NCI-H2227 (cell line): ENCODE results near the gene TRAF4.
A peak's percentile ranks its signal among the peaks of the same experiment; 100 is the strongest.

Experiments used
- DNase-seq: peaks from one replicate; lab custom pipeline; 2025; ENCODE audit not compliant: unreplicated experiment; lab: John Stamatoyannopoulos, UW

TRAF4 gene, protein sequence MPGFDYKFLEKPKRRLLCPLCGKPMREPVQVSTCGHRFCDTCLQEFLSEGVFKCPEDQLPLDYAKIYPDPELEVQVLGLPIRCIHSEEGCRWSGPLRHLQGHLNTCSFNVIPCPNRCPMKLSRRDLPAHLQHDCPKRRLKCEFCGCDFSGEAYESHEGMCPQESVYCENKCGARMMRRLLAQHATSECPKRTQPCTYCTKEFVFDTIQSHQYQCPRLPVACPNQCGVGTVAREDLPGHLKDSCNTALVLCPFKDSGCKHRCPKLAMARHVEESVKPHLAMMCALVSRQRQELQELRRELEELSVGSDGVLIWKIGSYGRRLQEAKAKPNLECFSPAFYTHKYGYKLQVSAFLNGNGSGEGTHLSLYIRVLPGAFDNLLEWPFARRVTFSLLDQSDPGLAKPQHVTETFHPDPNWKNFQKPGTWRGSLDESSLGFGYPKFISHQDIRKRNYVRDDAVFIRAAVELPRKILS

GRCh38 chr17:28743243-28744103, at the start of gene TRAF4:
TSS of gene TRAF4 (plus strand) at chr17:28744011. CDS start at chr17:28744113, 102 bp downstream.
- DNase-seq = peak; percentile 87

- no peak for DNase-seq
These were observed 45.4 kb upstream of the TRAF4 start for GRCh38 chr17:28698253-28698941.

- DNase-seq = no peak
These were observed 43.5 kb upstream of the TRAF4 start for GRCh38 chr17:28700278-28700677.

DNA sequence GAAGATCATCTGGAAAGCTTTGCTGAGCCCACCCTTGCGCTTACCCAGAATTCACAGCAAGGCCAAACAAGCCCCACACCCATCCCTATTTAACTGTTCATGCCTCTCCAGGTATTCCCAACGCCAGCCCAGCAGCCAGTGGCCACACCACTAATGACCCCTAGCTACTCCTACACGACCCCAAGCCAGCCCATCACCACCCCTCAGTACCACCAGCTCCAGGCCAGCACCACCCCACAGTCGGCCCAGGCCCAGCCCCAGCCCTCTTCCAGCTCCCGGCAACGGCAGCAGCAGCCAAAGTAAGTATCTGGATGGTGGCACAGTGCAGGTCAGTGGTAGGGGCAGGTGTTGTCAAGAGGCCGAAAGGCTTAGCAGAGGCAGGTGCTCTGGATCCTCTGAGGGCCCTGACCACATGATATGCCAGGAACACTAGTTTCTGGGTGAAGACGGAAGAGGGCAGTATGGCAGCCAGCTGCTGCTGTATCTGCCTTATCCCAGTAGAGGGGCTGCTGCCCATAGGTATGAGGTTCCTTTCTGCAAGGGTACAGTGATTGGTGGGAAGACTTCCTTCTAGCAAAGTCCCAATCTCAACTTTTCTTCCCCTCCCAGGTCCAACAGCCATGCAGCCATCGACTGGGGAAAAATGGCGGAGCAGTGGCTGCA, 42.9 kb upstream of the TRAF4 start:
- no peak for DNase-seq

DNA sequence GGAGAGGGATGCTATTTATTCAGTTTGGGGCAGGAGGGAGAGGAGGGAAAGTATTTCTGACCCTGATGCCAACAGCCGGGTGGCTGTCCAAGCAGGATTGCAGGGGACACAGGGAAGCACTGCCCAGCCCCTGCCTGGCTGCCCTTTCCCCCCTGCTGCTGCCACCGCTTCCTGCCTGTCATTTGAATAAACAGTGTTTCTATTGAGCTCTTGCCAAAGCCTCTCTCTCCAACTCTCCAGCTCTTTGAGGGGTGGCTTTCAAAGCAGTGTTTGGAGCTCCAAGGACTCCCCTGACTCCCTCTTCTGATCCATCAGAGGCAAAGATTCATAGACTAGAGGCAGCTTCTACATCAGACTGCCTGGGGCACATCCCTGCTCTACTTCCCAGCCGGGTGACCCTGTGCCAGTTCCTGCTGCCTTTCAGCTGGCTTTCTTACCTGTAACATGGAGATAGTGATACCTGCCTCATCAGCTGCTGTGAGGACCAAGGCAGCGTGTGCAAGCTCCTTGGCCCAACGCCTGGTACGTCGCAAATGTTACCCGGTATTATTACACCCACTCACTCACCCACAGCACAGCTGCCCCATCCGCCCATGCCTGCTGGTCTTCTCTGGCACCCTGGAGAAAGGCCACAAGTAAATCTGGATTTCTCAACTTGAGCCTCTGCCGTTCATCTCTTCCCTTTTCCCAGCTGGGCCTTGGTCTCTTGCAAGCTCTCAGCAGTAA, 41.6 kb upstream of the TRAF4 start:
- no peak for DNase-seq

GRCh38 chr17:28702752-28703150, 41.1 kb upstream of the TRAF4 start:
- no peak for DNase-seq

- DNase-seq = no peak
These were observed 40.1 kb upstream of the TRAF4 start for GRCh38 chr17:28703552-28704218.

- no peak for DNase-seq
These were observed 39.5 kb upstream of the TRAF4 start for GRCh38 chr17:28704219-28704858.

DNA sequence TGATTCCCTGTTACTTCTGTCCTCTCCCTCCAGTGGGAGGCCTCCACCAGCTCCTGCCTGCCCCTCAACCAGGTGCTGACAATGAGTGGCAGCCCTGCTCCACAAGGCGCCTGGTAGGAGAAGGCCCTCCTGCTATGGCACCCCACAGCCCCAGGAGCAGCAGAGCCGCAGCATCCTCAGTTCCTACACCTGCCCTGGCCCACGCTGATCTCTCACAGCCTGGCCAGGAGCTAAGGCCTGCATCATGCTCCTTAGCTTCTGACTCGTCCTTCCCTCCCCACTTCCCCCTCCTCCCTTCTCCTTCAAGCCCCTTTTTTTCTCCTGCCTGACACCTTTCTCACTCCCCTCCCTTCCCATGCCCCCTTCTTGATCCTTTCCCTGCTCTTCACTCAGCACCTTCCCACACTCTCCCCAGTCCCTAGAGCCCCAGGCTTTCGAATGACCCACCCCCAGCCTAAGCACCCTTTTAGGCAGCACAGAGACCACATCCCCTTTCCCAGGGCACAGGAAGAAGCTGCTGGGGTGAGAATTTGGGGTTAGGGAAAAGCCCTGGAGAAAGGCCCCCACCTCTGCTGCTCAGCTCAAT, 38.6 kb upstream of the TRAF4 start:
- DNase-seq = no peak

DNA sequence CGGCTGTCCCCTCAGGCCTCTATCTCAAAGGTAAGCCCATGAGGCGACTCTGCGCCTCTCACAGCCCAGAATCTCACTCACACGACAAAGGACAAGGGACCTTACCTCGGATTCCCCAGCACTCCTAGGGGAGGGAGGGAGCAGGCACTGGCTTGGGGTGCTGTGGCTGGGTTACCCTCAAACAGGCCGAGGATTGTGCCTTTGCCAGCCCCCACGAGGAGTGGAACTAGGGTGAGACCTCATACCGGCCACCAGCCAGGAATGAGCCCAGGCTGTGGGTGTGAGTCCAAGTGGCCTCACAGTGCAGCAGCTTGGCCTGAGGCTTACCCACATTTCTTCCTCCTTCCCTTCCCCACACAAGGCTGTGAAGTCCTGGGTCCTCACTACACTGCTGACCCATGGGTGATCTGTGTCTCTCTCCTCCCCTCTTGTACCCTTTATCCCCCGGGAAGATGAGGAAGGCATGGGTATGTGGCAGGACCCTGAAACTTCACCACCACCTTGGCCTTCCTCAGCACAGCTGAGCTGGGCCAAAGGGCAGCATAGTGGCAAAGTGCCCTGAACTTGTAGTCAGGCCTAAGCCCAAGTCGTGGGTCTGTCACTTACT, 38.0 kb upstream of the TRAF4 start:
- DNase-seq = no peak

- no peak for DNase-seq
These were observed 37.1 kb upstream of the TRAF4 start for GRCh38 chr17:28706471-28707338.

DNA sequence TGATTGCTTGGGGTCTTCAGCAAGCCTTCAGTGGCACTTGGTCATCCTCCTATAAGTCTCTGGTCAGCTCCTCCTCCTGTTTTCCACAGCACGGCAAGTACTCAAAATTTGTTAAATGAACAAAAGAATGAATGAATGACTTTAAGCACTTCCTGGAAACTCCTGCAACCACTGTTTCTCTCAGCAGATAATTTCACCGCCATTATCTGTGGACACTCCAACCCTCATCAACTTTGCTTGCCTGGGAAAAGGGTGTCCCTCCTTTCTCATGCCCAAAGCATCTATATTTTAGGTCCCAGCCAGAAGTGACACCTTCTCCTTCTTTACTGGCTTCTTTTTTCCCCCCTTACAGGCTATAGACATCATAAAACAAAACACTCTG, 36.5 kb upstream of the TRAF4 start:
- DNase-seq = no peak

DNA sequence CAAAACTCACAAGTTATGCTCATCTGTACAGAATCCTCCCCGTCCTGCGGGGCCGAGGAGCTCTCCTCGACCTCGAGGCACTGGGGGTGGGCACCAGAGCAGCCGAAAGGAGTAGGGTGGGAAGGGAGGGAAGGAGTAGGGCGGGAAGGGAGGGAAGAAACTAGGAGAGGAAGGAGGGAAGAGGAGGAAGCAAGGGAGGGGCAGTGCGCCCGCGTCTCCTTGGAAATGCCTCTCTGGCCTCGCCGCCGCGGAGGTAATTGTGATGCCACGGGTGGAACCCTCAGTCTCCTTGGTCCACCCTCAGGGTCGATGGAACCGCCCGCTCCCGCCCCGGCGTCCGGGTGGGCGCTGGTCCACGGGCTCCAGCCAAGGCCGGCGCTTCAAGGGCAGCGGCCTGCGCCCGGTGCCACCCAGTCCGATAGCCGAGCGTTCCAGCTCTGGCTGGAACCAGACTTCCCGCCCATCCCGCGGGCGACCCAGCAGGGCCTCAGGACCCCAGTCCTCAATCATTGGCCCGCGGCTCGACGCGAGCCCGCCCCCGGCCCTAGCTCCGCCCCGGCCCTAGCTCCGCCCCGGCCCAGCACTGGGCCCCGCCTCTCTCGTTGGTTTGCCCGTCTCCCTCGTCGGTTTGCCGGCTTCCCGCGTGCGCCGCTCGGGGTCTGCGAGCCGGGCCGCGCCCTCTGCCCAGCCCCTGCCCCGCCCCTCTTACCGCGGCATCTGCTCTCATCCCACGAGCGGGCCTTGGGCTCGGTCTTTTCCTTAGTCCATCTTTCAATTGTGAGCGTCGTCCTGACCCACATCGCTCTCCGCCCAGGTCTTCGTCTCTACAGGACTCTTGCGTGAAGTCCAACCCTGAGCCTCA, 32.7 kb upstream of the TRAF4 start:
- DNase-seq = peak; percentile 90

GRCh38 chr17:28711723-28712031, 32.1 kb upstream of the TRAF4 start, which contains the start of gene PROCA1:
TSS of gene PROCA1 (minus strand) at chr17:28711888. CDS start at chr17:28711660, 228 bp downstream.
- no peak for DNase-seq

- DNase-seq = no peak
These were observed 31.6 kb upstream of the TRAF4 start for GRCh38 chr17:28712032-28712704.
